ENCODE measurements around the gene MRM1.

The MRM1 gene

GRCh38 chr17:36601303-36602029 is at the start of gene MRM1:
MRM1 (plus strand) TSS chr17:36601583; CDS start chr17:36601811, 228 bp downstream.
- in situ Hi-C loops (cut with HindIII; ENCODE audit: low sequenced_read_pairs) = no loop called here

- in situ Hi-C loops (cut with HindIII; ENCODE audit: low sequenced_read_pairs) = no loop called here
These were observed 47.9 kb upstream of the MRM1 start for GRCh38 chr17:36553459-36553858.

DNA sequence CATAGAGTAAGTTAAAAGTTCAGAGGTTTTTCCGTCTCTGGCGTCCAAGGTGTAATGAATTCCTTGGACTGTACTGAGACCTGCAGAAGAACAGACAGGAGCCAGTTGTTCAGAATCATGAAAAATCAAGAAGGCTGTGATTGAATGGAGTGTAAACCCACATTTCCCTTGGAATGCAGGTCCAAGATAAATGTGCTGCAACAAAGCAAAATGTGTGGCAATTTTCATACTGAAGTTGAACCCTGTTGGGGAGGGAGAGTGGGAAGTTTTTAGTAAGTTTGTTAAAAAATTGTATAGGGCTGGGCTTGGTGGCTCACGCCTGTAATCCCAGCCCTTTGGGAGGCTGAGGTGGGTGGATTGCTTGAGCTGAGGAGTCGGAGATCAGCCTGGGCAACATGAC is 35.3 kb upstream of the MRM1 start:
- in situ Hi-C loops (cut with HindIII; ENCODE audit: low sequenced_read_pairs) = no loop called here

GRCh38 chr17:36575028-36575427 is 26.4 kb upstream of the MRM1 start:
- in situ Hi-C loops (cut with HindIII; ENCODE audit: low sequenced_read_pairs) = no loop called here

- in situ Hi-C loops (cut with HindIII; ENCODE audit: low sequenced_read_pairs) = no loop called here
These were observed 24.6 kb upstream of the MRM1 start for GRCh38 chr17:36576793-36577192.

- in situ Hi-C loops (cut with HindIII; ENCODE audit: low sequenced_read_pairs) = no loop called here
These were observed 22.7 kb upstream of the MRM1 start for GRCh38 chr17:36578671-36579070.

- in situ Hi-C loops (cut with HindIII; ENCODE audit: low sequenced_read_pairs) = no loop called here
These were observed 17.6 kb upstream of the MRM1 start for GRCh38 chr17:36583787-36584186.

DNA sequence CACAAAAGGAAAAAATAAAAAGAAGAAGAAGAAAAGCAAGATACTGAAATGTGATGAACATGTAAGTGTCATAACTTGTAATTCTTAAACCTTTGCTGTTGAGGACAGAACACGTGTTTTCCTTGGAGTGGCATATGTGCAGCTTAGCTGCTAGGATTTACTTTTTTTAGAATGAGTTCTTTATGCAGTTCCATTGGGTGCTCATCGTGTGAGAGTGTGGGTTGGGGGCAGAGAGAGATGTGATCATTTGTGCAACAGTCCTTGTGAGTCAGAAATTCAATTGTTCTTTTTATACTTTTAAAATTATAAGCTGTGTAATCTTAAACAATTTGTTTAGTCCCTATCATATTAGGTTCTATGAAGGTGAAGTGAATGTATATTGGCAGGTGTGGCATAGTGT is 15.2 kb upstream of the MRM1 start:
- in situ Hi-C loops (cut with HindIII; ENCODE audit: low sequenced_read_pairs) = no loop called here

DNA sequence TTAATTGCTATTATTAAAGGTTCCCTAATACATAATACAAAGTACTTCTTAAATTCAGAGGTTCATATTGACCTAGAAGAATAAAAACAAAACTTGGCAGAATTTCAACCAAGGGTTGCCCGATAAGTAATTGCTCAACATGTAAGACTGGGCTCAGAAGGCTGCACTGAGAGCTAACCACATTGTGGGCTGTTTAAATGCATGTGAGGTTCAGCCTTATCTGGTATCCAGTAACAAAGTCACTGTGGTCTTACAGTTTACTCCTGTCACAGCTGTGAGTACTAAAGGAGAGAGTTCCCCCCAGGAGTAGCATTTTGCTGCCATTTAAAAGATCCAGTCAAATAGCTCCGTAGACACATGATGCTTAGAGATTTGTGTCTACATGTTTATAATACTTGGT is 11.3 kb upstream of the MRM1 start:
- in situ Hi-C loops (cut with HindIII; ENCODE audit: low sequenced_read_pairs) = no loop called here

DNA sequence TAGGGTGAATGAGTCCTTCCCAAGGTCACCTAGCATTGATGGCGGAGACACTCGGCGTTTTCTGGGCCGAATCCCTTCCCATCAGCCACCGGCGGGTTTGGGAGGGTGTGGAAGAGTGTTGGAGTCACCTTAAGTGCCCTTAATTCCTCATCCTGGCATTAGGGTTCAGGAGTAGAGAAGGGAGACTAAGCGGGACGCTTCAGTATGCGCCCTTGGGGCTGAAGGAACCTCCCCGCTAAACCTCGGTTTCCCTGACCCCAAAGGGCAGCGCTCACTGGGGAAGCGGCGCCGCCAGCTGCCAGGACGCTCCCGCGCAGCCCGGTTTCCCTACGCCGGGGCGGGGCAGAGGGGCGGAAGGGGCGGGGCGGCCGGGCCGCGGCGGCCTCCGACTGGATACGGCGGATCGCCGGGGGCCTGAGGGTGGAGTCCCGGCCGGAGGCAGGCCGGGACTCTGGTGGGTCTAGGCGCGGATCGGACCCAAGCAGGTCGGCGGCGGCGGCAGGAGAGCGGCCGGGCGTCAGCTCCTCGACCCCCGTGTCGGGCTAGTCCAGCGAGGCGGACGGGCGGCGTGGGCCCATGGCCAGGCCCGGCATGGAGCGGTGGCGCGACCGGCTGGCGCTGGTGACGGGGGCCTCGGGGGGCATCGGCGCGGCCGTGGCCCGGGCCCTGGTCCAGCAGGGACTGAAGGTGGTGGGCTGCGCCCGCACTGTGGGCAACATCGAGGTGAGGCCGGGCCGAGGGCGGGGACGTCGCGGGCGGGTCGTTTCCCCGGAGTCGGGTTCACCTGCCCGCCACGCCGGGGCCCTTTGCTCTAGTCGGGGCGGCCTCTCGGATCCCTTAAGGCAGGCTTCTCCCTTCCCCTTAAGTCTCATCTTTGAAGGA is 9.7 kb upstream of the MRM1 start, which contains the start of gene DHRS11:
DHRS11 (plus strand) TSS at position 446 of the 882 bp plus-strand sequence; CDS start at position 577, 131 bp downstream.
- in situ Hi-C loops (cut with HindIII; ENCODE audit: low sequenced_read_pairs) = no loop called here

GRCh38 chr17:36592316-36592715 is 9.1 kb upstream of the MRM1 start:
- in situ Hi-C loops (cut with HindIII; ENCODE audit: low sequenced_read_pairs) = no loop called here

DNA sequence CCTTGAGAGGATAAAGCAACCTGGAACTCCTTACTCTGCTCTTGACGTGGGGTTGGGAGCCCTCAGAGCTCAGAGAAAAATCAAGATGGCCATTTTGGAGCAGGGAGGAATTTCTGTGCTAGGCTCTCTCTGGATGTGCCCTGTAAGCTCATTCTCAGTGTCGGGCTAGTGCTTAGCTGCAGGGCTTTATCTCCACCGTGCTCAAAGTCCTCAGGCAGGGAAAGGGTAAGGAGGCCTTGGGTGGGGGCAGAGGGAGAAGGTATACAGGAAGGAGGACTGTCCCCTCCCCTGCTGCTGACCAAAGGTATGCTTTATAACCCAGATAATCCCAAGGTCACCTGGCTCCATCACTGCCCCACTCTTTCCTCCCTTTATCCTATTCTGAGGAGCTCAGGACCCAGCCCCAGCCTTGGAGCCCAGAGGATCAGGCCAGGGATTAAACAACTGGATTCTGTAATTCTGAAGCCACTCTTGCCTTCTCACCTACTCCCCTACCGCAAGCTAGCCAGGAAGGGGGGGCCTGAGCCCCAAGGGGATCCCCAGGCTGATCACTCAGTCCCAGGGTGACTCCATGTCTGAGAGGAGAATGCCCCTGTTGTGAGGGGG is 8.6 kb upstream of the MRM1 start:
- in situ Hi-C loops (cut with HindIII; ENCODE audit: low sequenced_read_pairs) = no loop called here

DNA sequence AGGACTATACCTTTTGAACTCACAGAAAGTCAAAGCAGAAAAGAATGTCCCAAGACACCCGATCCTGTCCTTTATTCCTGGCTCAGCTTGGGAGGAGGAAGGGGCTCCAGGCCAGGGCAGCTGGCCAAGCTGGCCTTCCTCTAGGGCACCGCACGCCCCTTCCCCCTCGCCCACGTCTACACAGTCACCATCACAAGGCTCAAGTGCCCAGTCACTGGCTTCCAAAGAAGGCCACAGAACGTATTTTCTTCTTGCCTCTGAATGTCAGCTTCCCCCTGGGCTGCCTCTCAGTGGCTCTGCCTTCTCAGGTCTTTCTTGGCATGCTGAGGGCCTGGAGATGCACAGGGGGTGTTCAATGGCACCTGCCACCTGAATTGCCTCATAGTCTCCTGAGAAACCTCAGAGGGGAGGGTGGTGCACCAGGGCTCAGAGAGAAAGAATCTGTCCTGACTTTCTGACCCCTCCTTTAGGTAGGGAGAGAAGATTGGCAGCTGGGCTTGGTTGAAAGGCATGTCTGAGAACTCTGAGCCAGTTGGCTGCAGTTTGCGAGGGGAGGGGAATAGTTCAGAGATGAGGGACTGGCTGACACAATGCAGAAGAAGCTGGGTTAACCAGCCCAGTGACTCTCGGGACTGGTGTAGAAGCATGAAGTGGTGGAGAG is 7.6 kb upstream of the MRM1 start:
- in situ Hi-C loops (cut with HindIII; ENCODE audit: low sequenced_read_pairs) = no loop called here

GRCh38 chr17:36594626-36595401 is 6.6 kb upstream of the MRM1 start:
- in situ Hi-C loops (cut with HindIII; ENCODE audit: low sequenced_read_pairs) = no loop called here

DNA sequence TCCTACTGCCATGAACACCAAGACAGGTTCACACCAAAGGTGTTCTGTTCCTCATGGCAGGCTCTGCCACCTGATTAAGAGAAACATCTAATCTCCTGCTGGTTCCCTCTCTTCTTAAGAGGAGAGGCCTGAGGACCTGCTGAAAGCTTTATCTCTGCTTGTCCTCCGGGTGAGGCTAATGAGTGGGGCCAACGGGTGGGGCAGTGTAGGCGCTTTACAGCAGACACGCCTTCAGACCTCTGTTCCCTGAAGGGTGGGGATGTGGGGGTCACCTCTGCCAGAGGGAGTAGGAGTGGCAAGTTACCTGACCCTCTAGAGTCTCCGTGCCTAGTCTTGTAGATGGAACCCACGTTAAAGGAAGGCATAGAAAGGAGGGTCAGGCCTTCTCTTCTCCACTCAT is 4.2 kb upstream of the MRM1 start:
- in situ Hi-C loops (cut with HindIII; ENCODE audit: low sequenced_read_pairs) = no loop called here

DNA sequence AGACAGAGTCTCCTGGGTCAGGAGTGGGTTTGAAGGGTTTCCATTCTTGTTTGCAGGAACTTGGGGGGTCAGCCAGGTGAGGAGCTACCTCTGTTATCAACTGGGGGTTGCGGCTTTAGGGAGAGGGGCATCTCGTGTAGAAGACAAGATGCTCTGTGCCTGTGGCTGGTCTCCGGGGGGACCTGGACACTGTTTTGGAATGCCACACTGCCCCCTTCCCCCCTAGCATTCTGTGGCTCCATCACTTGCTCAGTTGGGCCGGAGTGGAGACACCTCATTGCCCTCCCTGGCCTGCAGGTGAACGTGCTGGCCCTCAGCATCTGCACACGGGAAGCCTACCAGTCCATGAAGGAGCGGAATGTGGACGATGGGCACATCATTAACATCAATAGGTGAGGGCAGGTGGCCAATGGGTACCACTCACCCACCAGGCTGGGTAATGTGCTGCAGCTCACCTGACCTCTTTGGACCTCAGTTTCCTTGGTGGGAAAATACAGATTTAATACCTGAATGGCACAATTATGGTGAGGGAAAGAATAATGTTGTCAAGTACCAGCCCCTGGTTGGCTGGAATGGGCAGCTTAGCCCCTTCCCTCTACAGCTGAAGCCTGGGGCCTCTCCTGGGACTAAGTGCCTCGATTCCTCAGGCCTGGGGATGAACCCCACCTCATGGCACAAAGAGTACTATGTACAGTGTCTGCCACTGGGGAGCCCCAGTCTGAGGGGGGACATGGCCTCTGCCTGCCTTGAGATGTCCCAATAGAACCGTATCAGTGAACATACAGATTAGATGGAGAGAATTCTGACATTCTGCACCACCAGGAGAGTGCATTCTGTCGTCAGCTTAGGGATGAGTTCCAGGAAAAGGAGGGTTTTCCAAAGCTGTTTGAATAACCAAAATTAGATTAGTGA is 3.3 kb upstream of the MRM1 start:
- in situ Hi-C loops (cut with HindIII; ENCODE audit: low sequenced_read_pairs) = no loop called here

DNA sequence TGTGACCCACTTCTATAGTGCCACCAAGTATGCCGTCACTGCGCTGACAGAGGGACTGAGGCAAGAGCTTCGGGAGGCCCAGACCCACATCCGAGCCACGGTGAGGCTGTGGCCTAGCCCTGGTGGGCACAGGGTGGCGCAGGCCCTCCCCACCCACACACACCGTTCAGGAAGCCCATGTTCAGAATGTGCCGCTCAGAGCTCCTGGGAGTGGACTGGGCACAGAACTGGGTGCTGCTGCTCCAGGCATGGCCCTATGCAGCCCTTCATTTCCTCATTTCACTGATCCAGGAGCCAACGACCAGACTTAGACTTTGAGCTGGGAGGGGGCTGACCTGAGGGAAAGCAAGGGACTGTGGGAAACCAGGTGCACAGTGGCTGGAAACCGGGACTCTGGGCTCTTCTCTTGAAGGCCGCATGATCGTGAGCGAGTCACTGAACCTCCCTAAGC is 2.4 kb upstream of the MRM1 start:
- in situ Hi-C loops (cut with HindIII; ENCODE audit: low sequenced_read_pairs) = no loop called here

- in situ Hi-C loops (cut with HindIII; ENCODE audit: low sequenced_read_pairs) = no loop called here
These were observed 1.7 kb upstream of the MRM1 start for GRCh38 chr17:36599546-36600250.

DNA sequence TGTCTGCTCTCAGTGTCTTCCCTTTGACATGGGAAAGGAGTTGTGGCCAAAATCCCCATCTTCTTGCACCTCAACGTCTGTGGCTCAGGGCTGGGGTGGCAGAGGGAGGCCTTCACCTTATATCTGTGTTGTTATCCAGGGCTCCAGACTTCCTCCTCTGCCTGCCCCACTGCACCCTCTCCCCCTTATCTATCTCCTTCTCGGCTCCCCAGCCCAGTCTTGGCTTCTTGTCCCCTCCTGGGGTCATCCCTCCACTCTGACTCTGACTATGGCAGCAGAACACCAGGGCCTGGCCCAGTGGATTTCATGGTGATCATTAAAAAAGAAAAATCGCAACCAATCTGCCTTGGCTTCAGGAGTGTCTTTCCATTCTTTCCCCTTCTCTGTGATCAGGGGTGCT is 918 bp upstream of the MRM1 start:
- in situ Hi-C loops (cut with HindIII; ENCODE audit: low sequenced_read_pairs) = no loop called here
